ENCODE data around the gene KIF18A.
"Not testable (repeated sequence)": the region's sequence is repeated elsewhere in the genome, so short reads cannot be mapped to it uniquely, and the experiment has no call there.

Gene KIF18A

GRCh38 chr11:28106353-28107043 is 1.5 kb downstream of the KIF18A start:
- no peak for DNase-seq (ENCODE audit: low read depth)

- no peak for DNase-seq (ENCODE audit: low read depth)
These were observed 2.1 kb downstream of the KIF18A start for GRCh38 chr11:28105869-28106268.

- DNase-seq (ENCODE audit: low read depth), result no peak
These were observed 3.0 kb downstream of the KIF18A start for GRCh38 chr11:28104984-28105383.

GRCh38 chr11:28104425-28104824 is 3.5 kb downstream of the KIF18A start:
- DNase-seq (ENCODE audit: low read depth), result no peak

GRCh38 chr11:28102300-28102699 is 5.7 kb downstream of the KIF18A start:
- not testable (repeated sequence) for DNase-seq (ENCODE audit: low read depth)

- no peak for DNase-seq (ENCODE audit: low read depth)
These were observed 7.3 kb downstream of the KIF18A start for GRCh38 chr11:28100665-28101064.

GRCh38 chr11:28099715-28100114 is 8.2 kb downstream of the KIF18A start:
- DNase-seq (ENCODE audit: low read depth), result no peak

- DNase-seq (ENCODE audit: low read depth), result no peak
These were observed 9.7 kb downstream of the KIF18A start for GRCh38 chr11:28098257-28098656.

- DNase-seq (ENCODE audit: low read depth), result no peak
These were observed 15.2 kb downstream of the KIF18A start for GRCh38 chr11:28092786-28093185.

GRCh38 chr11:28090052-28090749 is 17.8 kb downstream of the KIF18A start:
- no peak for DNase-seq (ENCODE audit: low read depth)

GRCh38 chr11:28089378-28089777 is 18.6 kb downstream of the KIF18A start:
- no peak for DNase-seq (ENCODE audit: low read depth)

GRCh38 chr11:28087693-28088092 is 20.3 kb downstream of the KIF18A start:
- not testable (repeated sequence) for DNase-seq (ENCODE audit: low read depth)

GRCh38 chr11:28087192-28087591 is 20.8 kb downstream of the KIF18A start:
- not testable (repeated sequence) for DNase-seq (ENCODE audit: low read depth)

- no peak for DNase-seq (ENCODE audit: low read depth)
These were observed 21.4 kb downstream of the KIF18A start for GRCh38 chr11:28086569-28086968.

- no peak for DNase-seq (ENCODE audit: low read depth)
These were observed 24.8 kb downstream of the KIF18A start for GRCh38 chr11:28083118-28083517.

GRCh38 chr11:28077521-28077920 is 30.4 kb downstream of the KIF18A start:
- no peak for DNase-seq (ENCODE audit: low read depth)

- DNase-seq (ENCODE audit: low read depth), result no peak
These were observed 35.6 kb downstream of the KIF18A start for GRCh38 chr11:28072321-28072720.

- DNase-seq (ENCODE audit: low read depth), result no peak
These were observed 36.7 kb downstream of the KIF18A start for GRCh38 chr11:28071305-28071704.

- DNase-seq (ENCODE audit: low read depth), result no peak
These were observed 49.6 kb downstream of the KIF18A start for GRCh38 chr11:28058333-28058732.

GRCh38 chr11:28054821-28055220 is 53.1 kb downstream of the KIF18A start:
- no peak for DNase-seq (ENCODE audit: low read depth)

GRCh38 chr11:28049338-28050216 is 58.4 kb downstream of the KIF18A start:
- no peak for DNase-seq (ENCODE audit: low read depth)

- no peak for DNase-seq (ENCODE audit: low read depth)
These were observed 59.1 kb downstream of the KIF18A start for GRCh38 chr11:28048812-28049211.

All from stimulated activated CD4-positive, alpha-beta T cell treated with anti-CD3 and anti-CD28 coated beads, Interleukin-2, amount 100 ng/mL, for 4 hours (primary cell).